ENCODE results near the gene GSTA2.
"Not testable (repeated sequence)": the region's sequence is repeated elsewhere in the genome, so short reads cannot be mapped to it uniquely, and the experiment has no call there.

The GSTA2 gene

DNA sequence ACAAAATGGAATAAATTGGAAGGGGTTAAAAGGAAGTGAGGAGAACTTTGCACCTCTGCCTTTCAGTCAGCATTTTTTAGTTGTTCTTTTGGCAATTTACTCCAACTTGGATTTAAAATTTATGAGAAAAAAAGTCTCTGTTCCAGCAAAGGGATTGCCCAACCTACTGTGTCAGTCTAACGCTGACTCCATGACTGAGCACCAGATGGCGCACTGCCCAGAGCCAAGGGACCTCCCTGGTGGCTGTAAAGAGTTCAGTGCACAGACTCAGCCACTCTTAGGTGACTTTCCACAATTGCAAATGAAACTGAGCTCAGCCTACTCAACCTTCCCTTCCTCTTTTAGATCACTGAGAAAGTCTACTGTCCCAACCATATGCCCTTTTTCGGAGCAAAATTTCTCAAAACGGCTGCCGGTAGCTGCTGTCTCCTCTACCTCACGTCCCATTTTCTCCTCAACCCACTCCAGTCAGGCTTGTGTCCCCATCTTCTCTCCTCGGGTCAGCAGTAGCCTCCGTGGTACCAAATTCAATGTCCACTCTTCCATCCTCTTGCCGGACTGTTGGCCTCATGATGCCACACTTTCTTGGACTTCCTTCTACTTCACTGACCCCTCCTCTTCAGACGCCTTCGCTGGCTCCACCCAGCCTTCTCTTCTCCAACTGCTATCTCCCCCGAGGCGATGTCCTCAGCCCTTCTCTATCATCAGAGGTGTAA is 38.7 kb downstream of the GSTA2 start:
- DNase-seq, result peak; percentile 81

DNA sequence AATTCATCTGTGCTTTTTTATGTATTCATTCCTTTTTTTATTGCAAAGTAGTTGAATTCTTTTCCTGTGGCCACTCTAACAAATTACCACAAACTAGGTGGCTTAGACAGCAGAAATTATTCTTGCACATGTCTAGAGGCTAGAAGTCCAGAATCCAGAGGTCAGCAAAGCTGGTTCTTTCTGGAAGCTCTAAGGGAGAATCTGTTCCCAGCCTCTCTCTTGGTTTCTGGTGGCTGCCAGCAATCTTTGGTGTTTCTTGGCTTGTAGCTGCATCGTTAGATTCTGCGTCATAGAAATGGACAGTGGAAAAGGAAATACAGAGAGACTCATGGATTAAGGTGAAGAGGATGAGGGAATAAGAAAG is 39.3 kb downstream of the GSTA2 start:
- no peak for DNase-seq

DNA sequence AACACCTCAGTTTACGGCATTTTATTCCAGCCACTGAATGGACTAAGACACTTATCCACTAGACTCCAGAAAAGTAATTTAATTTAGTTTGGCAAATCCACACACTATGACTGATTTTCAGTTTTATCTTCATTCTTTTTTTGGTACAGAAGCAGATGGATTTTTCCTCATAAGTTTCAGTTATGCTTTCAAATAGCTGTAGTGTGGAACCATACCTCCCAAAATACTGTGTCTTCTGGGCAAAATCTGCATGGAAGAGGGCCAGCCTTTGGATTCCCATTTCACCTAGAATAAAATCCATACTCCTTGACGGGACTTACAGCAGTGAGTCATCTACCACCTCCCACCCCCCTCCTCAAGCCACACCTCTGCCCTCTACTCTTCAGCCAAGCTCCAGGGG is 43.0 kb downstream of the GSTA2 start:
- DNase-seq, result no peak

DNA sequence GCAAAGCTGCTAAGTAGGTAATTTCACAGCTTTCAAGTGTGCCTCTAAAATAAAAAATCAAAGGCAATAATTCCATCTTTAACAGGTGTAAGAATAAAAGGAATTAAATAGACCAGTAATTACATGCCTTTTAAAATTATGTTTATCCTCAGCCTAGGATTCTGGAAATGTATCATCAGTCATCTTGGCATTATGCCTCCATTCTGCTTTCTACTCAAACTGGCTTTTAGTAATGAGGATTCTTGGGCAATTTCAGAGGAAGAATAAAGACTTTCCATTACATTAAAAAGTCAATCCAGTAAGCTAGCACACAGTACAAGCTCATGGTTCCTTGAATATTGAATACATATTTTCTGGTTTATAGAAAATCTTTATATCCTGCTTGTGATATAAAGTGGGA is 44.7 kb downstream of the GSTA2 start:
- DNase-seq, result no peak

- DNase-seq, result not testable (repeated sequence)
Observed at GRCh38 chr6:52714761-52715160, 48.5 kb downstream of the GSTA2 start.

DNA sequence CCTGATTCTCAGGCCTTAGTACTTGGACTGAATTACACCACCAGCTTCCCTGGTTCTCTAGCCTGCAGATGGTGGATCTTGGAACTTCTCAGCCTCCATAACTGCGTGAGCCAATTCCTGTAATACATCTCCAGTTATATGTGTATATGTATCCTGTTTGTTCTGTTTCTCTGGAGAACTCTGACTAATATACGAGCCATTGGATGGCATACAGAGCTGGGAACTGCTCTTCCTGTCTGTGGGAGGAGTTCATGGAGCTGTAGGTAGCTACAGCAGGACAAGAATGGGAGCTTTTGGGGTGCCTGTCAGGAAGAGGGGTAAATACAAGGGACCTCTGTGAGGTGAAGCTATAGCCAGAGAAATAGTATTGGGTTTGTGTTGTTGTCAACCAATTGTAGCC is 51.1 kb downstream of the GSTA2 start:
- DNase-seq, result no peak

DNA sequence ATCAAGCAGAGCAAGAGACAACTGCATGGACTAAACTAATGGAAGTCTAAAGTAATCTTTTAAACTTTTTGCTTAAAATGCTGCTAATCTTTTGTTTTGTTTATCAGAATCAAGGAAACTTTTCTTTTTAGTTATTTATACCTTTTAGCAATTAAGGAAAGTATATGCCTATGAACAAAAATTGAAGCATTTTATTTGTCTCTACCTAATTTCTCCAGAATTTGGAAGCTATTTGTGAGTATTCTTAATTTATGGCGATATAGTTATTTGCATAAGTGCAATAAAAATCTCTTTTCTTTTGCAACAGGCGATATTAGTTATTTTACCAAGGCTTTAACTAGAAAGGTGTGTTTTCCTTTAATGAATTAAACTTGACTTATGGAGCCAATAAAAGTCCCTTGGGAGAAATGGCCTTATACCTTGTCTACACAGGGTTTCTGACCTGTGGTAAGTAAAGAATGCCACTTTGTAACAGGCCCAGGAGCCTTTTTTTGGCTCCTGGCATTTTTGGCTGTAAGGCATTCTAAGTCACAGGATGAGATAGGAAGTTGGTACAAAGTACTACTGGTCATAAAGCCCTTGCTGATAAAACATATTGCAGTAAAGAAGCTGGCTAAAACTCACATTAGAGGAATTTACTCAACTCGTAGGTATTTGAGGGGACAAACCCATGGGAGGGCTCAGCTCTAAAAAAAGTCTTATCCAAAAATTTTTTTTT is 55.2 kb downstream of the GSTA2 start:
- peak; percentile 7 for DNase-seq

DNA sequence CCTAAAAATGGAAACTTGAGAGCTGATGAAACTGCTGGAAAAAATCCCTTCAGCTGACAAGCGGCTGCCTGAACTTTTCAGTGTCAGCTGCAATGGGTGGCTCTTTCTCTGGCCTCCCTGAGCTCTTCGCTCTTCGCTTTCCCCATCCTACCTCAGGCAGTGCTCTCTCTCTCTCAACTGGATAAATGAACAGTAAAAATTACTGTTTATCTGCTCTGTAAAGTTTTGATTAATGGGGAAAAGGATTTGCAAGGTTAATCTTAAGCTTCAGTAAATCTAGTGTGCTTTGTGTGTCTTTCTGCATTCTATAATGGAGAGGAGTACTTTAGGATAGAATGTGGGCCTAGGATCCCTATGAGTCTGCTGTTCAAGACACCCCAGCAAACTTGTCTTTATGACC is 57.3 kb downstream of the GSTA2 start:
- DNase-seq, result no peak

DNA sequence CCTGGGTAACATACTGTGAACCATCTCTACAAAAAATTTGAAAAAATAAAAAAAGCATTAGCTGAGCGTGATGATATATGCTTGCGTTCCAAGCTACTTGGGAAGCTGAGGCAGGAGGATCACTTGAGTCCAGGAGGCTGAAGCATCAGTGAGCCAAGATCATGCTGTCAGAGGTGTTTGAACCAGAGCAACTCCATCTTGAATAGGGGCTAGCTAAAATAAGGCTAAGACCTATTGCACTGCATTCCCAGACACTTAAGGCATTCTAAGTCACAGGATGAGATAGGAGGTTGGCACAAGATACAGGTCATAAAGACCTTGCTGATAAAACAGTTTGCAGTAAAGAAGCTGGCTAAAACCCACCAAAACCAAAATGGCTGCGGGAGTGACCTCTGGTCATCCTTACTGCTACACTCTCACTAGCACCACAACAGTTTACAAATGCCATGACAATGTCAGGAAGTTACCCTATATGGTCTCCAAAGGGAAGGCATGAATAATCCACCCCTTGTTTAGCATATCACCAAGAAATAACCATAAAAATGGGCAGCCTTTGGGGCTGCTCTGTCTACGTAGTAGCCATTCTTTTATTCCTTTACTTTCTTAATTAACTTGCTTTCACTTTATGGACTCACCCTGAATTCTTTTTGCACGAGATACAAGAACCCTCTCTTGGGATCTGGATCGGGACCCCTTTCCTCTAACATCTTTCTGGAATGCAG is 58.3 kb downstream of the GSTA2 start:
- not testable (repeated sequence) for DNase-seq

DNA sequence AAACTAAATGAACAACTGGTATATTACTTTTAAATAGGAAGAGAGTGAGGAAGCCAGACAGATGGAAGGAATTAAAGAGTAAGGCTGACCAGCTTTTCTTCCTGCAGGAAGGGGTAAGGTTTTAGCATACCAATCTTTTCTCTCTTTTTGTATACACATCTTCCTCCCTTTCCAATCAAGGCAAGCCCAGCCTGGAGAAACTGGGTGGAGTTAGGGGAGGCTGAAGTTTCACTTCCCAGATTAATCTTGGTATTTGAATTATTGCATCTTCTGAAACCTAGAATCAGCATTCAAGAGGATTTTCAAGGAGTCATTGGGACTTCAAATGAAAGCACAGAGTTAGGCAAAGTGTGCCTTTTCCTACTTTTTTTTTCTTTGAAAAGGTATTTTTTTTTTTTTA is 59.2 kb downstream of the GSTA2 start:
- no peak for DNase-seq
